Measurements from ENCODE around the gene HOXA13. TPM values are rescaled to one million over a fixed set of nuclear protein-coding genes. Genes with fewer than 3 reads are reported as not detected.

HOXA13 gene
- total and polyA plus RNA-seq, 2 experiments from 2014 or later, result not detected

- DNase-seq (ENCODE audit: low spot score) (peak; percentile 46), ATAC-seq (peak; percentile 15)
- H3K27me3 ChIP-seq (ENCODE audit: insufficient read depth), result peaks cover 100% of the 10 kb centered on the region
- H3K36me3 ChIP-seq (ENCODE audit: insufficient read depth), result no peaks in the 10 kb centered on the region
- H4K20me1 ChIP-seq (replicated peaks; ENCODE audit: insufficient read depth), result peaks cover 57% of the 10 kb centered on the region
- Mint-ChIP-seq H3K36me3 (ENCODE audit: low read depth) (no peaks in the 10 kb centered on the region), H3K27me3 (ENCODE audit: insufficient read depth, low read depth, poor library complexity) (peaks cover 98% of the 10 kb centered on the region), H3K9me3 (no peaks in the 10 kb centered on the region; the same call in 2 of the 3 replicates), H3K4me3 (0 out of 3 replicates have a peak overlapping the region, but pooled peaks have one; percentile 42), H3K27ac (no peak overlapping the region), H3K4me1 (peaks cover 22% of the 10 kb centered on the region)
- H3F3A ChIP-seq (replicated peaks; ENCODE audit: low read depth), result peaks cover 53% of the 10 kb centered on the region
- no peaks in the 10 kb centered on the region for H3K79me2 ChIP-seq (replicated peaks; ENCODE audit: insufficient read depth)
- H3K27ac ChIP-seq (ENCODE audit: low read depth), result no peak overlapping the region
- no peak overlapping the region for H2AFZ ChIP-seq
- H3K9me2 ChIP-seq (ENCODE audit: insufficient read depth), result no peaks in the 10 kb centered on the region
- TF ChIP-seq EZH2 (IDR thresholded peaks at IDR 0.05; ENCODE audit: low read depth, unreplicated experiment), result peak; percentile 99
- no peak for TF ChIP-seq CREB1 (CRISPR knock-in tag; IDR thresholded peaks at IDR 0.05; ENCODE audit: low read depth)
- TF ChIP-seq ETS1 (IDR thresholded peaks at IDR 0.05), result no peak
- TF ChIP-seq REST (IDR thresholded peaks at IDR 0.05; ENCODE audit: unreplicated experiment), result no peak
- no peak for TF ChIP-seq NANOG (IDR thresholded peaks at IDR 0.05; ENCODE audit: borderline replicate concordance)
- no peak for TF ChIP-seq ZNF462 (CRISPR knock-in tag; IDR thresholded peaks at IDR 0.05)
- TF ChIP-seq CTCF (conservative IDR thresholded peaks at IDR 0.05; ENCODE audit: low read depth in 2 of 2), result no peak
- TF ChIP-seq EZH2phosphoT487 (IDR thresholded peaks at IDR 0.05; ENCODE audit: unreplicated experiment), result peak; percentile 94
- TF ChIP-seq ZNF114 (CRISPR knock-in tag; IDR thresholded peaks at IDR 0.05), result no peak
- TF ChIP-seq POLR2AphosphoS5 (IDR thresholded peaks at IDR 0.05; ENCODE audit: low read depth), result no peak
- no peak for TF ChIP-seq STAT1 (IDR thresholded peaks at IDR 0.05; ENCODE audit: unreplicated experiment)
- peaks cover 25% of the 10 kb centered on the region; the same call in 1 of the 2 replicates for H3K4me1 ChIP-seq (ENCODE audit: insufficient read depth)
- H3K4me2 ChIP-seq, result peak overlapping the region; percentile 48; the same call in 1 of the 2 replicates
- H3K4me3 ChIP-seq, result no peak overlapping the region
Measured at GRCh38 chr7:27204851-27205322, 5.0 kb upstream of the HOXA13 start.

All from GM23338 (cell line).